Endothelial cell of umbilical vein (primary cell): Measurements from ENCODE around the gene TRPM5.

Experiments
- EZH2 ChIP-seq: IDR thresholded peaks from 2 replicates; pipeline ENCODE4 v1.6.1; 2012; ENCODE audit warnings: borderline replicate concordance, low read depth, mild to moderate bottlenecking, moderate library complexity, low read length, inconsistent platforms; ENCODE audit not compliant: severe bottlenecking
- FOS ChIP-seq: IDR thresholded peaks from 2 replicates; pipeline ENCODE4 v1.6.1; 2011; ENCODE audit warnings: mild to moderate bottlenecking, low read length, moderate library complexity, borderline replicate concordance; ENCODE audit not compliant: insufficient read depth
- GATA2 ChIP-seq: IDR thresholded peaks from 2 replicates; pipeline ENCODE4 v1.7.0; 2011; ENCODE audit warnings: low read depth, mild to moderate bottlenecking, moderate library complexity, mixed read lengths, low read length; ENCODE audit not compliant: insufficient read length, insufficient read depth
- JUN ChIP-seq: IDR thresholded peaks from 2 replicates; pipeline ENCODE4 v1.6.1; 2011; ENCODE audit warnings: borderline replicate concordance, low read depth; ENCODE audit not compliant: insufficient read length, insufficient read depth
- MAX ChIP-seq: IDR thresholded peaks from 2 replicates; pipeline ENCODE4 v1.6.1; 2011; ENCODE audit not compliant: insufficient read depth, insufficient read length
- MYC ChIP-seq: IDR thresholded peaks from one replicate; pipeline ENCODE4 v1.6.1; 2011; ENCODE audit warnings: mild to moderate bottlenecking, low read depth, low read length
- POLR2A ChIP-seq: IDR thresholded peaks from 2 replicates; pipeline ENCODE4 v1.6.1; 2012; ENCODE audit warnings: low read depth, mild to moderate bottlenecking, control low read depth, low read length
- POLR2AphosphoS5 ChIP-seq: IDR thresholded peaks from 2 replicates; pipeline ENCODE4 v1.6.1; 2012; ENCODE audit warnings: low read depth, mild to moderate bottlenecking, control low read depth, low read length, moderate library complexity; ENCODE audit not compliant: insufficient read depth
- TF ChIP-seq, protein P1 (sequence below), 2 donors: IDR thresholded peaks; 1 replicate in 1 of 2; 2 replicates in 1 of 2; pipeline ENCODE4 v1.5.1; 2011; ENCODE audit warnings: low read length in 2 of 2, mild to moderate bottlenecking in 2 of 2, moderate library complexity in 2 of 2, control low read depth in 1 of 2, inconsistent platforms in 1 of 2, low read depth in 1 of 2; ENCODE audit not compliant: insufficient read depth in 1 of 2; ENCODE audit errors: extremely low read depth in 1 of 2

- TF ChIP-seq, protein P1, sequence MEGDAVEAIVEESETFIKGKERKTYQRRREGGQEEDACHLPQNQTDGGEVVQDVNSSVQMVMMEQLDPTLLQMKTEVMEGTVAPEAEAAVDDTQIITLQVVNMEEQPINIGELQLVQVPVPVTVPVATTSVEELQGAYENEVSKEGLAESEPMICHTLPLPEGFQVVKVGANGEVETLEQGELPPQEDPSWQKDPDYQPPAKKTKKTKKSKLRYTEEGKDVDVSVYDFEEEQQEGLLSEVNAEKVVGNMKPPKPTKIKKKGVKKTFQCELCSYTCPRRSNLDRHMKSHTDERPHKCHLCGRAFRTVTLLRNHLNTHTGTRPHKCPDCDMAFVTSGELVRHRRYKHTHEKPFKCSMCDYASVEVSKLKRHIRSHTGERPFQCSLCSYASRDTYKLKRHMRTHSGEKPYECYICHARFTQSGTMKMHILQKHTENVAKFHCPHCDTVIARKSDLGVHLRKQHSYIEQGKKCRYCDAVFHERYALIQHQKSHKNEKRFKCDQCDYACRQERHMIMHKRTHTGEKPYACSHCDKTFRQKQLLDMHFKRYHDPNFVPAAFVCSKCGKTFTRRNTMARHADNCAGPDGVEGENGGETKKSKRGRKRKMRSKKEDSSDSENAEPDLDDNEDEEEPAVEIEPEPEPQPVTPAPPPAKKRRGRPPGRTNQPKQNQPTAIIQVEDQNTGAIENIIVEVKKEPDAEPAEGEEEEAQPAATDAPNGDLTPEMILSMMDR (IDR thresholded peaks at IDR 0.05; ENCODE audit: extremely low read depth in 1 of 2, insufficient read depth in 1 of 2, low read depth in 1 of 2, low read length in 2 of 2), result no peak
- TF ChIP-seq POLR2AphosphoS5 (no peak), EZH2 (no peak), POLR2A (no peak), MAX (no peak), MYC (no peak), JUN (no peak), FOS (no peak), GATA2 (no peak)
Measured at GRCh38 chr11:2449548-2450320, 5.4 kb upstream of the TRPM5 start.
